Gastroesophageal sphincter (tissue), 3 donors: ENCODE measurements around the gene DUSP16.

Source experiments
- EP300 ChIP-seq: sonication (generic); formaldehyde crosslinking; IDR thresholded peaks from one replicate; pipeline ENCODE4 v1.6.1; 2017; ENCODE audit warnings: antibody characterized with exemption, mild to moderate bottlenecking
- POLR2A ChIP-seq, 2 donors: fragments of 450-650 bp; IDR thresholded peaks; one replicate each; pipeline ENCODE4 v1.6.1; 2017; ENCODE audit warnings: antibody characterized with exemption in 2 of 2, mild to moderate bottlenecking in 2 of 2, moderate library complexity in 1 of 2
- POLR2AphosphoS5 ChIP-seq: sonication (generic); formaldehyde crosslinking; IDR thresholded peaks from one replicate; pipeline ENCODE4 v1.6.1; 2017; ENCODE audit warnings: antibody characterized with exemption
- TF ChIP-seq, protein P1 (sequence below), 4 experiments: fragments of 200-600 bp in 2 of 4; fragments of 450-650 bp in 2 of 4; sonication (generic) in 1 of 4; IDR thresholded peaks; one replicate each; pipeline ENCODE4 v1.5.1; 2017 to 2019; ENCODE audit warnings: antibody characterized with exemption in 4 of 4, mild to moderate bottlenecking in 2 of 4, moderate library complexity in 2 of 4

- TF ChIP-seq, protein P1, sequence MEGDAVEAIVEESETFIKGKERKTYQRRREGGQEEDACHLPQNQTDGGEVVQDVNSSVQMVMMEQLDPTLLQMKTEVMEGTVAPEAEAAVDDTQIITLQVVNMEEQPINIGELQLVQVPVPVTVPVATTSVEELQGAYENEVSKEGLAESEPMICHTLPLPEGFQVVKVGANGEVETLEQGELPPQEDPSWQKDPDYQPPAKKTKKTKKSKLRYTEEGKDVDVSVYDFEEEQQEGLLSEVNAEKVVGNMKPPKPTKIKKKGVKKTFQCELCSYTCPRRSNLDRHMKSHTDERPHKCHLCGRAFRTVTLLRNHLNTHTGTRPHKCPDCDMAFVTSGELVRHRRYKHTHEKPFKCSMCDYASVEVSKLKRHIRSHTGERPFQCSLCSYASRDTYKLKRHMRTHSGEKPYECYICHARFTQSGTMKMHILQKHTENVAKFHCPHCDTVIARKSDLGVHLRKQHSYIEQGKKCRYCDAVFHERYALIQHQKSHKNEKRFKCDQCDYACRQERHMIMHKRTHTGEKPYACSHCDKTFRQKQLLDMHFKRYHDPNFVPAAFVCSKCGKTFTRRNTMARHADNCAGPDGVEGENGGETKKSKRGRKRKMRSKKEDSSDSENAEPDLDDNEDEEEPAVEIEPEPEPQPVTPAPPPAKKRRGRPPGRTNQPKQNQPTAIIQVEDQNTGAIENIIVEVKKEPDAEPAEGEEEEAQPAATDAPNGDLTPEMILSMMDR (IDR thresholded peaks at IDR 0.05): no peak
- TF ChIP-seq POLR2A (IDR thresholded peaks at IDR 0.05) (no peak), POLR2AphosphoS5 (no peak), EP300 (no peak)
Observed at GRCh38 chr12:12539028-12539810, 23.4 kb downstream of the DUSP16 start.
